ENCODE measurements around the gene TSPO2.

Gene TSPO2

GRCh38 chr6:41090841-41091761, 48.8 kb downstream of the TSPO2 start:
- Histone ChIP-seq H2AFZ (no peak overlapping the region), H3K79me2 (no peaks in the 10 kb centered on the region), H3K9ac (no peak overlapping the region), H3K4me3 (ENCODE audit: low read depth, low read length) (no peak overlapping the region), H3K27me3 (ENCODE audit: control insufficient read depth, insufficient read depth, low read length) (no peaks in the 10 kb centered on the region), H3K27ac (no peak overlapping the region), H3K4me2 (ENCODE audit: low read length) (no peak overlapping the region), H3K4me1 (no peaks in the 10 kb centered on the region), H3K36me3 (ENCODE audit: control insufficient read depth, insufficient read depth, low read length) (no peaks in the 10 kb centered on the region), H3K9me3 (ENCODE audit: control insufficient read depth, low read length) (no peaks in the 10 kb centered on the region)
- TF ChIP-seq CTCF (IDR thresholded peaks at IDR 0.05): no peak

GRCh38 chr6:41092421-41093140, 50.3 kb downstream of the TSPO2 start:
- no peak overlapping the region for H3K27ac ChIP-seq
- TF ChIP-seq CTCF (IDR thresholded peaks at IDR 0.05): no peak
- H3K36me3 ChIP-seq (ENCODE audit: control insufficient read depth, insufficient read depth, low read length): no peaks in the 10 kb centered on the region
- H3K9me3 ChIP-seq (ENCODE audit: control insufficient read depth, low read length): no peaks in the 10 kb centered on the region
- H3K4me2 ChIP-seq (ENCODE audit: low read length): no peak overlapping the region
- H3K79me2 ChIP-seq: no peaks in the 10 kb centered on the region
- H3K4me3 ChIP-seq (ENCODE audit: low read depth, low read length): no peak overlapping the region
- H2AFZ ChIP-seq: no peak overlapping the region
- H3K9ac ChIP-seq: no peak overlapping the region
- no peaks in the 10 kb centered on the region for H3K4me1 ChIP-seq
- H3K27me3 ChIP-seq (ENCODE audit: control insufficient read depth, insufficient read depth, low read length): no peaks in the 10 kb centered on the region

- Histone ChIP-seq H3K4me3 (ENCODE audit: low read depth, low read length) (no peak overlapping the region), H3K4me1 (no peaks in the 10 kb centered on the region), H3K36me3 (ENCODE audit: control insufficient read depth, insufficient read depth, low read length) (no peaks in the 10 kb centered on the region), H2AFZ (no peak overlapping the region), H3K27ac (no peak overlapping the region), H3K9ac (no peak overlapping the region), H3K27me3 (ENCODE audit: control insufficient read depth, insufficient read depth, low read length) (no peaks in the 10 kb centered on the region), H3K9me3 (ENCODE audit: control insufficient read depth, low read length) (no peaks in the 10 kb centered on the region), H3K79me2 (no peaks in the 10 kb centered on the region), H3K4me2 (ENCODE audit: low read length) (no peak overlapping the region)
- TF ChIP-seq CTCF (IDR thresholded peaks at IDR 0.05): no peak
Measured at GRCh38 chr6:41093729-41094128, 51.5 kb downstream of the TSPO2 start.
